Effector memory CD4-positive, alpha-beta T cell (primary cell): ENCODE measurements around the gene OLIG1.

Experiments used
- DNase-seq, 3 donors: peaks; one replicate each; pipeline ENCODE4 v3.0.0-alpha.2; 2020
- H3K27ac ChIP-seq: 2 replicates; pipeline ENCODE4 v1.7.0; 2013; ENCODE audit warnings: mild to moderate bottlenecking, low read length, moderate library complexity; ENCODE audit not compliant: insufficient read depth, poor library complexity, severe bottlenecking
- H3K27me3 ChIP-seq: replicated peaks from 2 replicates; pipeline ENCODE4 v1.7.0; 2013; ENCODE audit warnings: mild to moderate bottlenecking, low read length; ENCODE audit not compliant: insufficient read depth, control insufficient read depth, poor library complexity, severe bottlenecking
- H3K36me3 ChIP-seq: 2 replicates; pipeline ENCODE4 v1.7.0; 2013; ENCODE audit warnings: mild to moderate bottlenecking, low read length, moderate library complexity; ENCODE audit not compliant: control insufficient read depth, insufficient read depth
- H3K4me1 ChIP-seq: 2 replicates; pipeline ENCODE4 v1.7.0; 2013; ENCODE audit warnings: low read length, mild to moderate bottlenecking; ENCODE audit not compliant: control insufficient read depth, insufficient read depth, poor library complexity, severe bottlenecking
- H3K4me3 ChIP-seq: 2 replicates; pipeline ENCODE4 v1.7.0; 2013; ENCODE audit warnings: low read length, low read depth, mild to moderate bottlenecking; ENCODE audit not compliant: insufficient read depth, poor library complexity, severe bottlenecking
- H3K9me3 ChIP-seq: 2 replicates; pipeline ENCODE4 v1.7.0; 2013; ENCODE audit warnings: mild to moderate bottlenecking, low read length, moderate library complexity; ENCODE audit not compliant: control insufficient read depth
- total RNA-seq, 3 donors: gene quantifications; one replicate each; lab custom pipeline; 2026; lab: John Stamatoyannopoulos, UW

Gene OLIG1, protein sequence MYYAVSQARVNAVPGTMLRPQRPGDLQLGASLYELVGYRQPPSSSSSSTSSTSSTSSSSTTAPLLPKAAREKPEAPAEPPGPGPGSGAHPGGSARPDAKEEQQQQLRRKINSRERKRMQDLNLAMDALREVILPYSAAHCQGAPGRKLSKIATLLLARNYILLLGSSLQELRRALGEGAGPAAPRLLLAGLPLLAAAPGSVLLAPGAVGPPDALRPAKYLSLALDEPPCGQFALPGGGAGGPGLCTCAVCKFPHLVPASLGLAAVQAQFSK
- 0 reads per million in 3 donors for total RNA-seq

- H3K4me1 ChIP-seq: peaks cover 18% of the 10 kb centered on the region
- no peaks in the 10 kb centered on the region for H3K9me3 ChIP-seq
- no peaks in the 10 kb centered on the region for H3K36me3 ChIP-seq
- peak within 1 kb of the TSS; percentile 52 for H3K4me3 ChIP-seq
- peaks cover 39% of the 10 kb centered on the region for H3K27me3 ChIP-seq
- DNase-seq: no peak
- H3K27ac ChIP-seq: no peak within 1 kb of the TSS
These were observed at the start of gene OLIG1 for GRCh38 chr21:33069994-33070743. Gene OLIG1 (plus strand): TSS chr21:33070141. CDS start chr21:33070247, 106 bp downstream.

- H3K27me3 ChIP-seq: peaks cover 59% of the 10 kb centered on the region
- H3K9me3 ChIP-seq: no peaks in the 10 kb centered on the region
- H3K27ac ChIP-seq: no peak overlapping the region
- H3K36me3 ChIP-seq: no peaks in the 10 kb centered on the region
- peaks cover 39% of the 10 kb centered on the region for H3K4me1 ChIP-seq
- no peak for DNase-seq
- H3K4me3 ChIP-seq: no peak overlapping the region
These were observed 49.3 kb upstream of the OLIG1 start for GRCh38 chr21:33020558-33021100.

DNA sequence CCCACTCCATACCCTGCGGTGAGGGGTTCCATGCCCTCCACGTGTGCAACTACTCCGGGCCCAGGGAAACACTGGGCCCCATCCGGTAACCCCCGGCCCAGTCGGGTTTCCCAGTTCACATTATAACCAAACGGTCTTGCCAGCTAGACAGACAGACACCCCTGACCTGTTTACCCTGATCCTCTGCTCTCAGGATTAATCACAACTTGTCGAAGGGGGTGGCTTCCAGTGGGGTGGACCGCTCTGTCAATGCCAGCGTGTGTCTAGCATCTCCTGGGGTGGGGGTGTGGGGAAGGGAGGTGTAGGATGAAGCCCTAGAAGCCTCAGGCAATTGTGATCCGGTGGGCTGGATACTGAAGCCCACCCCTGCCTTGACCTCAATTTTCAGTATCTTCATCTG lies 48.8 kb upstream of the OLIG1 start:
- H3K27me3 ChIP-seq: peaks cover 64% of the 10 kb centered on the region
- H3K9me3 ChIP-seq: no peaks in the 10 kb centered on the region
- H3K4me1 ChIP-seq: peaks cover 44% of the 10 kb centered on the region

DNA sequence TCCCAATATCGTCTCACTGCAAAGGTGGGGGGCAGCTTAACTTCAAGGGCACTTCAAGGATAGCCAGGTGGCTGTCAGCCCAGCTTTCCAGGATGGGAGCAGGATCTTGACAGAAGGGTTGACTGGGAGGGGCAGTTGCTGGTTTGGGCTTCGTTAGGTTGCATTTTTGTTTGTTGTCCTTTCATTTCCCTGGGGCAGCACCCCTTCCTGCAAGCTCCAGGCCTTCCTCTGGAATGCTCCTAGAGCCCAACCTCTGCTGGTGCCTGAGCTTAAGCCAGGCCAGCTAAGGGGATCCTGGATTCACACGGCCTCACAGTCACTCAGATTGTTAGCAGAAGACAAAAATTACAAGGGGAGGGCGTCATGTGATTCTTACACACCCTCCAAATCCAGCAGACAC lies 48.3 kb upstream of the OLIG1 start:
- H3K4me3 ChIP-seq: no peak overlapping the region
- H3K27ac ChIP-seq: no peak overlapping the region
- no peaks in the 10 kb centered on the region for H3K9me3 ChIP-seq
- H3K4me1 ChIP-seq: peaks cover 49% of the 10 kb centered on the region
- no peaks in the 10 kb centered on the region for H3K36me3 ChIP-seq
- no peak for DNase-seq
- H3K27me3 ChIP-seq: peaks cover 69% of the 10 kb centered on the region

More for the DNA sequence above, 48.8 kb upstream of the OLIG1 start:
- Histone ChIP-seq H3K4me3 (no peak overlapping the region), H3K27ac (no peak overlapping the region), H3K36me3 (no peaks in the 10 kb centered on the region)
- no peak for DNase-seq

GRCh38 chr21:33022489-33022827 lies 47.5 kb upstream of the OLIG1 start:
- Histone ChIP-seq H3K36me3 (no peaks in the 10 kb centered on the region), H3K4me1 (peaks cover 57% of the 10 kb centered on the region), H3K27ac (no peak overlapping the region), H3K27me3 (peaks cover 74% of the 10 kb centered on the region), H3K9me3 (no peaks in the 10 kb centered on the region), H3K4me3 (no peak overlapping the region)
- no peak for DNase-seq

GRCh38 chr21:33022828-33023573 lies 46.9 kb upstream of the OLIG1 start:
- Histone ChIP-seq H3K36me3 (no peaks in the 10 kb centered on the region), H3K4me1 (peaks cover 62% of the 10 kb centered on the region), H3K27ac (no peak overlapping the region), H3K27me3 (peaks cover 74% of the 10 kb centered on the region), H3K9me3 (no peaks in the 10 kb centered on the region), H3K4me3 (no peak overlapping the region)
- DNase-seq: no peak

DNA sequence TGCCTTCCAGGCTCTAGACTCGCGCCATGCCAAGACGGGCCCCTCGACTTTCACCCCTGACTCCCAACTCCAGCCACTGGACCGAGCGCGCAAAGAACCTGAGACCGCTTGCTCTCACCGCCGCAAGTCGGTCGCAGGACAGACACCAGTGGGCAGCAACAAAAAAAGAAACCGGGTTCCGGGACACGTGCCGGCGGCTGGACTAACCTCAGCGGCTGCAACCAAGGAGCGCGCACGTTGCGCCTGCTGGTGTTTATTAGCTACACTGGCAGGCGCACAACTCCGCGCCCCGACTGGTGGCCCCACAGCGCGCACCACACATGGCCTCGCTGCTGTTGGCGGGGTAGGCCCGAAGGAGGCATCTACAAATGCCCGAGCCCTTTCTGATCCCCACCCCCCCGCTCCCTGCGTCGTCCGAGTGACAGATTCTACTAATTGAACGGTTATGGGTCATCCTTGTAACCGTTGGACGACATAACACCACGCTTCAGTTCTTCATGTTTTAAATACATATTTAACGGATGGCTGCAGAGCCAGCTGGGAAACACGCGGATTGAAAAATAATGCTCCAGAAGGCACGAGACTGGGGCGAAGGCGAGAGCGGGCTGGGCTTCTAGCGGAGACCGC lies 46.3 kb upstream of the OLIG1 start:
- Histone ChIP-seq H3K27ac (no peak overlapping the region), H3K4me1 (peaks cover 68% of the 10 kb centered on the region), H3K9me3 (no peaks in the 10 kb centered on the region), H3K27me3 (peaks cover 74% of the 10 kb centered on the region), H3K4me3 (no peak overlapping the region), H3K36me3 (no peaks in the 10 kb centered on the region)
- no peak for DNase-seq

DNA sequence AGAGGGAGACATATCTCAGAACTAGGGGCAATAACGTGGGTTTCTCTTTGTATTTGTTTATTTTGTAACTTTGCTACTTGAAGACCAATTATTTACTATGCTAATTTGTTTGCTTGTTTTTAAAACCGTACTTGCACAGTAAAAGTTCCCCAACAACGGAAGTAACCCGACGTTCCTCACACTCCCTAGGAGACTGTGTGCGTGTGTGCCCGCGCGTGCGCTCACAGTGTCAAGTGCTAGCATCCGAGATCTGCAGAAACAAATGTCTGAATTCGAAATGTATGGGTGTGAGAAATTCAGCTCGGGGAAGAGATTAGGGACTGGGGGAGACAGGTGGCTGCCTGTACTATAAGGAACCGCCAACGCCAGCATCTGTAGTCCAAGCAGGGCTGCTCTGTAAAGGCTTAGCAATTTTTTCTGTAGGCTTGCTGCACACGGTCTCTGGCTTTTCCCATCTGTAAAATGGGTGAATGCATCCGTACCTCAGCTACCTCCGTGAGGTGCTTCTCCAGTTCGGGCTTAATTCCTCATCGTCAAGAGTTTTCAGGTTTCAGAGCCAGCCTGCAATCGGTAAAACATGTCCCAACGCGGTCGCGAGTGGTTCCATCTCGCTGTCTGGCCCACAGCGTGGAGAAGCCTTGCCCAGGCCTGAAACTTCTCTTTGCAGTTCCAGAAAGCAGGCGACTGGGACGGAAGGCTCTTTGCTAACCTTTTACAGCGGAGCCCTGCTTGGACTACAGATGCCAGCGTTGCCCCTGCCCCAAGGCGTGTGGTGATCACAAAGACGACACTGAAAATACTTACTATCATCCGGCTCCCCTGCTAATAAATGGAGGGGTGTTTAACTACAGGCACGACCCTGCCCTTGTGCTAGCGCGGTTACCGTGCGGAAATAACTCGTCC lies 45.5 kb upstream of the OLIG1 start:
- no peak for DNase-seq
- H3K4me1 ChIP-seq: peaks cover 75% of the 10 kb centered on the region
- peaks cover 73% of the 10 kb centered on the region for H3K27me3 ChIP-seq
- H3K36me3 ChIP-seq: no peaks in the 10 kb centered on the region
- no peak overlapping the region for H3K27ac ChIP-seq
- no peaks in the 10 kb centered on the region for H3K9me3 ChIP-seq
- H3K4me3 ChIP-seq: no peak overlapping the region

DNA sequence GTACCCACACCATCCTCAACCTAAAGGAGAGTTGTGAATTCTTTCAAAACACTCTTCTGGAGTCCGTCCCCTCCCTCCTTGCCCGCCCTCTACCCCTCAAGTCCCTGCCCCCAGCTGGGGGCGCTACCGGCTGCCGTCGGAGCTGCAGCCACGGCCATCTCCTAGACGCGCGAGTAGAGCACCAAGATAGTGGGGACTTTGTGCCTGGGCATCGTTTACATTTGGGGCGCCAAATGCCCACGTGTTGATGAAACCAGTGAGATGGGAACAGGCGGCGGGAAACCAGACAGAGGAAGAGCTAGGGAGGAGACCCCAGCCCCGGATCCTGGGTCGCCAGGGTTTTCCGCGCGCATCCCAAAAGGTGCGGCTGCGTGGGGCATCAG lies 44.8 kb upstream of the OLIG1 start:
- H3K4me3 ChIP-seq: no peak overlapping the region
- no peaks in the 10 kb centered on the region for H3K36me3 ChIP-seq
- no peaks in the 10 kb centered on the region for H3K9me3 ChIP-seq
- DNase-seq: no peak
- no peak overlapping the region for H3K27ac ChIP-seq
- peaks cover 72% of the 10 kb centered on the region for H3K27me3 ChIP-seq
- peaks cover 70% of the 10 kb centered on the region for H3K4me1 ChIP-seq
